Naive B cell (primary cell): ENCODE results near the gene SLC3A2. TPM values are rescaled to one million over a fixed set of nuclear protein-coding genes. Genes with fewer than 3 reads are reported as not detected.
"Not testable (repeated sequence)": the region's sequence is repeated elsewhere in the genome, so short reads cannot be mapped to it uniquely, and the experiment has no call there.

Experiments
- ATAC-seq, 2 donors: fragments of 150-1000 bp; cut with Tn5 transposase; 2 replicates each; pipeline ENCODE4 v1.10.0; 2021; ENCODE audit warnings: low read depth in 2 of 2, mild to moderate bottlenecking in 2 of 2, moderate library complexity in 2 of 2
- DNase-seq: peaks from one replicate; pipeline ENCODE4 v3.0.0; 2022
- H3K27ac Mint-ChIP-seq, 6 donors: one replicate each; pipeline ENCODE4 v1.8.0; 2020 to 2022; ENCODE audit warnings: mild to moderate bottlenecking in 6 of 6, mixed read lengths in 6 of 6, moderate library complexity in 5 of 6, inconsistent platforms in 2 of 6
- H3K27me3 Mint-ChIP-seq, 3 donors: one replicate each; pipeline ENCODE4 v1.8.0; 2021 to 2022; ENCODE audit warnings: mixed read lengths in 3 of 3, mild to moderate bottlenecking in 1 of 3
- H3K36me3 Mint-ChIP-seq, 2 donors: one replicate each; pipeline ENCODE4 v1.8.0; 2020 to 2022; ENCODE audit warnings: mixed read lengths in 2 of 2, inconsistent platforms in 1 of 2, mild to moderate bottlenecking in 1 of 2
- H3K4me1 Mint-ChIP-seq, 3 donors: one replicate each; pipeline ENCODE4 v1.8.0; 2020 to 2022; ENCODE audit warnings: mixed read lengths in 3 of 3, inconsistent platforms in 1 of 3, mild to moderate bottlenecking in 1 of 3, moderate library complexity in 1 of 3
- H3K4me3 Mint-ChIP-seq, 8 donors: one replicate each; pipeline ENCODE4 v1.8.0; 2020 to 2022; ENCODE audit warnings: mild to moderate bottlenecking in 8 of 8, mixed read lengths in 8 of 8, moderate library complexity in 8 of 8, inconsistent platforms in 2 of 8
- H3K9me3 Mint-ChIP-seq, 7 donors: one replicate each; pipeline ENCODE4 v1.8.0; 2020 to 2022; ENCODE audit warnings: mixed read lengths in 7 of 7, mild to moderate bottlenecking in 5 of 7, inconsistent platforms in 2 of 7, moderate library complexity in 1 of 7
- polyA plus RNA-seq, 6 donors: library from polyadenylated mRNA; unstranded; fragments of 300-500 nt; fragmentation: Illumina TruSeq; gene quantifications; one replicate each; pipeline ENCODE4 v1.2.3, GENCODE V29; 2021; ENCODE audit warnings: low read depth in 6 of 6

SLC3A2 gene
- polyA plus RNA-seq, 6 donors from 2014 or later, result 63.1 to 135 (median 81.1) TPM

DNA sequence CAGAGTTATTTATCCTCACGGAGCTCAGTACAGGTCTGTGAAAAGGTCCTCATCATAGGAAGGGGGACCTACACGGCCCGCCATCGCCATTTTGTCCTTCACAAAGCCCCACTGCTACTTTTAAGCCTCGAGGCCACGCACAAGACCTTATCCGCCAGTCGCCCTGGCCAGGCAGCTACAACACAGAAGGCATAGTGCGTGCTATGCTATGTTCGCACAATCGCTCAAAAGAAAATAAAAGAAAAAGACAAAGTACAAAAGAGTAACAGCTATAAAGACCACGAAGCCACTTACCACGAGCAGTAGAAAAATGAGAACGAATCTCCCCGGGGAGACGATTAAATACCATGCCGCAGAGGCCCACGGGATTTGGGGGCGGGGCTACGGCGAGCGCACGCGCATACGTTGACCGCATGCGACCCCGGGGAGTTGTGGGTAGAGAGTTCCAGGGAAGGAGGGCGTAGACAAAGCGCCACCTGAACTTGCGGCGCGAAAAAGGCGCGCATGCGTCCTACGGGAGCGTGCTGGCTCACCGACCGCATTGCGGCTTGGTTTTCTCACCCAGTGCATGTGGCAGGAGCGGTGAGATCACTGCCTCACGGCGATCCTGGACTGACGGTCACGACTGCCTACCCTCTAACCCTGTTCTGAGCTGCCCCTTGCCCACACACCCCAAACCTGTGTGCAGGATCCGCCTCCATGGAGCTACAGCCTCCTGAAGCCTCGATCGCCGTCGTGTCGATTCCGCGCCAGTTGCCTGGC, 24.9 kb upstream of the SLC3A2 start:
- Mint-ChIP-seq H3K27me3 (no peaks in the 10 kb centered on the region), H3K4me3 (peak overlapping the region; percentile 89 to 100 (median 97)), H3K4me1 (peaks cover 34 to 59% (median 53%) of the 10 kb centered on the region in 3 donors), H3K9me3 (no peaks in the 10 kb centered on the region), H3K36me3 (peaks cover 9 to 13% of the 10 kb centered on the region in 2 donors), H3K27ac (peak overlapping the region; percentile 91 to 99 (median 97))
- DNase-seq (peak; percentile 99), ATAC-seq (peak; percentile 91 to 94)

DNA sequence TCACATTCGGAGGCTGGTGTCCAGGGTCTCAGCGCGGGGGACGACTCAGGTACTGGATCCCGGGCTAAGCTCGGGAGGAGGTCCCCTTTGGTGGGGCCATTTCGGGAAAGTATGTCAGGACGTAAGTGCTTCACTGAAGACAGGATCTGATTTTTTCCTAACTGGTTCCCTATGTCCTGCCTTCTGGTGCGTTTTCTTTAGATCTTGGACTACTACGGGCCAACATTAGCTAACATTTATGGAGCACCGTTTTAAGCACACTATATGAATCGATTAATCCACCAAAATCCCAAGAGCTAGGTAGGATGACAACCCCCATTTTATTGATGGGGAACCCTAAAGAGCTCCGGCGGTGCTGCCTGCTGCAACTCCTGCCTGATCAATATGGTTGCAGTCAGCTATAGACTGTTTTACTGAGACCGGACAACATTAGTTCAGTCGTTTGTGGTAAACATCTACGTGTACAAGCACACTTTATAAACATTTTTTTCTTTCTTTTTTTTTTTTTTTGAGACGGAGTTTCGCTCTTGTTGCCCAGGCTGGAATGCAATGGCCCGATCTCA, 24.3 kb upstream of the SLC3A2 start:
- Mint-ChIP-seq H3K27me3 (no peaks in the 10 kb centered on the region), H3K36me3 (peaks cover 9 to 13% of the 10 kb centered on the region in 2 donors), H3K27ac (peak overlapping the region; percentile 91 to 99 (median 97)), H3K4me3 (peak overlapping the region; percentile 89 to 100 (median 97)), H3K9me3 (no peaks in the 10 kb centered on the region), H3K4me1 (peaks cover 34 to 54% (median 53%) of the 10 kb centered on the region in 3 donors)
- ATAC-seq, result no peak
- no peak for DNase-seq

DNA sequence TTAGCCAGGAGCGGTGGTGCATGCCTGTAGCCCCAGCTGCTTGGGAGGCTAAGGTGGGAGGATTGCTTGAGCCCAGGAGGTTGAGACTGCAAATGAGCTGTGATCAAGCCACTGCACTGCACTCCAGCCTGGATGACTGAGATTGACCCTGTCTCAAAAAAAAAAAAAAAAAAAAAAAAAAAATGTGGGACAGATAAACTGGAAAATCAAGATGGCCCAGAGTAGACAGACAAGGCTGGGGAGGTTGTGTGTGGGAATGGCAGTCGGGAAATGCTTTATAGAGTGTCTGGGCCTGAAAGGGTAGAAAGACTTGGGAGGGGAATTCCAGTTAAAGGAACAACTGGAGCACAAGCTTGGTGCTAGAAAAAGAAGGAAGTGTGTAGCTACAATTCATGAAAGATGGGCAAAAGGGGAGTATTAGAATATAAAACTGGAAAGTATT, 23.1 kb upstream of the SLC3A2 start:
- Mint-ChIP-seq H3K27me3 (no peaks in the 10 kb centered on the region), H3K27ac (peak overlapping the region in 3 of 6 donors; percentile 8 to 66 (median 33)), H3K4me3 (peak overlapping the region in 4 of 8 donors; percentile 7 to 92 (median 81)), H3K36me3 (peaks cover 0 to 6% of the 10 kb centered on the region in 2 donors), H3K9me3 (no peaks in the 10 kb centered on the region), H3K4me1 (peaks cover 30 to 50% (median 44%) of the 10 kb centered on the region in 3 donors)
- no peak for ATAC-seq
- no peak for DNase-seq

DNA sequence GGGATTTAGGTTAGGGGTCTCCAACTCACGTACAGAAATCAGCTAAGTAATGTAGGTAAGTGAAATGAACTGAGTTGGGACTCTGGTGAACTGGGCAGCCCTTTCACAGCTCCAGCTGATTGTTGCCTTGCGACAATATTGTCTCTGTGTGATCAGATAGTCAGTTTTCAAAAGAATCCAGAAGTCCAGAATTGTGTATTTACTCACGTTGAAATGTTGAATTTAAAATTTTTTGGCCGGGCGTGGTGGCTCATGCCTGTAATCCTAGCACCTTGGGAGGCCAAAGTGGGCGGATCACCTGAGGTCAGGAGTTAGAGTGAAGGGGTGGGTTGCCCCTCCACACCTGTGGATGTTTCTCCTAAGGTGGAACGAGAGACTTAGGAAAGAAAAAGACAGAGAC, 22.5 kb upstream of the SLC3A2 start:
- no peaks in the 10 kb centered on the region for H3K9me3 Mint-ChIP-seq
- no peak for DNase-seq
- ATAC-seq, result no peak
- H3K36me3 Mint-ChIP-seq, result peaks cover 0 to 6% of the 10 kb centered on the region in 2 donors
- peak overlapping the region in 5 of 8 donors; percentile 10 to 56 (median 32) for H3K4me3 Mint-ChIP-seq
- no peaks in the 10 kb centered on the region for H3K27me3 Mint-ChIP-seq
- H3K4me1 Mint-ChIP-seq, result peaks cover 29 to 50% (median 39%) of the 10 kb centered on the region in 3 donors
- H3K27ac Mint-ChIP-seq, result peak overlapping the region in 1 of 6 donors; percentile 38

DNA sequence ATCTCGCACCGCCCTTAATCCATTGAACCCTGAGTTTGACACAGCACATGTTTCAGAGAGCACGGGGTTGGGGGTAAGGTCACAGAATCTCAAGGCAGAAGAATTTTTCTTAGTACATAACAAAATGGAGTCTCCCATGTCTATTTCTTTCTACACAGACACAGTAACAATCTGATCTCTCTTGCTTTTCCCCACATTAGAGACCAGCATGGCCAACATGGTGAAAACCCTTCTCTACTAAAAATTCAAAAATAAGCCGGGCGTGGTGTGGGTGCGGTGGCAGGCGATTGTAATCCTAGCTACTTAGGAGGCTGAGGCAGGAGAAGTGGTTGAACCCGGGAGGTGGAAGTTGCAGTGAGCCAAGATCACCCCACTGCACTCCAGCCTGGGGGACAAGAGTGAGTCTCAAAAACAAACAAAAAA, 21.4 kb upstream of the SLC3A2 start:
- Mint-ChIP-seq H3K4me1 (peaks cover 18 to 41% (median 30%) of the 10 kb centered on the region in 3 donors), H3K4me3 (peak overlapping the region in 1 of 8 donors; percentile 22)
- ATAC-seq, H3K36me3 Mint-ChIP-seq, DNase-seq, H3K9me3 Mint-ChIP-seq, H3K27ac Mint-ChIP-seq, H3K27me3 Mint-ChIP-seq: not testable (repeated sequence)

DNA sequence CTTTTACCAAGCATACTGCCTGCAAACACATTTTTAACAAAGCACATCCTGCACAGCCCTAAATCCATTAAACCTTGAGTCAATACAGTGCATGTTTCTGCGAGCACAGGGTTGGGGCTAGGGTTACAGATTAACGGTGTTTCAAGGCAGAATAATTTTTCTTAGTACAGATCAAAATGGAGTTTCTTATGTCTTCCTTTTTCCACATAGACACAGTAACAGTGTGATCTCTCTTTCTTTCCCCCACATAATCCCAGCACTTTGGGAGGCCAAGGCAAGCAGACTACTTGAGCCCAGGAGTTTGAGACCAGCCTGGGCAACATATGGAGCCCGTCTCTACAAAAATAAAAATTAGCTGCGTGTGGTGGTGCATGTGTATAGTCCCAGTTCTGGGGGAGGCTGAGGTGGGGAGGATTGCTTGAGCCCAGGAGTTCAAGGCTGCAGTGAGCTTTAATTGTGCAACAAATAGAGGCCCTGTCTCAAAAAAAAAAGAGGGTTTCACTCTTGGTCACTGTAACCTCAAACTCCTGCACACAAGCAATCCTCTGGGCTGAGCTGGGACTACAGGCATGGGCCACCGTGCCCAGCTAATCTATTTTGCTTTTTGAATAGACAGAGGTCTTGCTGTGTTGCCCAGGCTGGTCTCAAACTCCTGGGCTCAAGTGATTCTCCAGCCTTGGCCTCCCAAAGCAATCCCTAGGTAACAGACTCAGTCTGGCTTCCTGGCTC, 19.7 kb upstream of the SLC3A2 start:
- Mint-ChIP-seq H3K36me3 (no peaks in the 10 kb centered on the region), H3K27me3 (no peaks in the 10 kb centered on the region), H3K4me1 (peaks cover 7 to 26% (median 16%) of the 10 kb centered on the region in 3 donors), H3K9me3 (no peaks in the 10 kb centered on the region), H3K4me3 (peak overlapping the region in 1 of 8 donors; percentile 57), H3K27ac (no peak overlapping the region)
- ATAC-seq (no peak), DNase-seq (no peak)

DNA sequence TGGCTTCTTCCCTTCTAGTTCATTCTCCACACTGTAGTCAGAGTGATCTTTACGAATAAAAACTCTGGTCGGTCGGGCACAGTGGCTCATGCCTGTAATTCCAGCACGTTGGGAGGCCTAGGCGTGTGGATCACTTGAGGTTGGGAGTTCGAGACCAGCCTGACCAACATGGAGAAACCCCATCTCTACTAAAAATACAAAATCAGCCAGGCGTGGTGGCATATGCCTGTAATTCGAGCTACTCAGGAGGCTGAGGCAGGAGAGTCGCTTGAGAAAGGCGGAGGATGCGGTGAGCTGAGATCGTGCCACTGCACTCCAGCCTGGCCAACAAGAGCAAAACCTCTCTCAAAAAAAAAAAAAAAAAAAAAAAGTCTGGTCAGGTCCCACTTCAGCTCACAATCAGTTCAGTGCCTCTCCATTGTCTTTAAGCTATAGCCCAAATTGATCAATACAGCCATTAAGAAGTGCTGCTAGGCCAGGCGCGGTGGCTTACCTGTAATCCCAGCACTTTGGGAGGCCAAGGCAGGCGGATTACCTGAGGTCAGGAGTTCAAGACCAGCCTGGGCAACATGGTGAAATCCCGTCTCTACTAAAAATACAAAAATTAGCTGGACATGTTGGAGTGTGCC, 19.0 kb upstream of the SLC3A2 start:
- Mint-ChIP-seq H3K27ac (peak overlapping the region in 2 of 6 donors; percentile 69 to 77), H3K4me1 (peaks cover 5 to 19% (median 11%) of the 10 kb centered on the region in 3 donors), H3K4me3 (peak overlapping the region in 1 of 8 donors; percentile 57)
- not testable (repeated sequence) for ATAC-seq, H3K27me3 Mint-ChIP-seq, H3K9me3 Mint-ChIP-seq, H3K36me3 Mint-ChIP-seq, DNase-seq

DNA sequence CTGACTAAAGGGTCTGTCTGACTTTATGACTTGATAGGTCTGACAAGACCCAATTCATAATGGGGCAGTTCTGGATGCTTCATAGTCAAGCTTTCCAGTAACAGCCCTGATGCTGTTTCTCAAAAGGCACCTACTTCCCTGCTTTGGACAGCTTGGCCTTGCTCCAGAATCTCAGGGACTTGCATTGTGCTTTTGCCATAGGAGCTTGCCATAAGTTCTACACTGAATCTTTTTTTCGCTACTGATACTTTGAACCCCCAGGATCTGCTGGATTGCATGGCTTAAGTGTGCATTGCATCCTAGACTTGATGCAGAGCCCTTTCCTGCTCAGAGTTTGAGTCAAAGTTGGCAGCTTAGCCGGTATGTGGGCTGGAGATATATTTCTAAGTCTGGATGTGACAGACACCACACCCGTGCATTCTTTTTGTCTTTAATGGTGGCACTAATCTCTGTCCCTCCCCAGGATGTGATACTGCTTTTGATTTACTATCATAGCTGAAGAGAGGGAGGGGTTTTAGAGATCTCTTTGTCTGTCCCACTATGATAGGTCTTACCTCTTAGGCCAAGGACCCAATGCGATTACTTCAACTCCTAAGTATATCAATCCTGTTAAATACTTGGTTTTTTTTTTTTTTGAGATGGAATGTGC, 16.9 kb upstream of the SLC3A2 start:
- Mint-ChIP-seq H3K36me3 (no peaks in the 10 kb centered on the region), H3K27ac (peak overlapping the region in 1 of 6 donors; percentile 64), H3K9me3 (no peaks in the 10 kb centered on the region), H3K27me3 (no peaks in the 10 kb centered on the region), H3K4me1 (peaks cover 0 to 8% (median 5%) of the 10 kb centered on the region in 3 donors), H3K4me3 (no peak overlapping the region)
- ATAC-seq (no peak), DNase-seq (no peak)

DNA sequence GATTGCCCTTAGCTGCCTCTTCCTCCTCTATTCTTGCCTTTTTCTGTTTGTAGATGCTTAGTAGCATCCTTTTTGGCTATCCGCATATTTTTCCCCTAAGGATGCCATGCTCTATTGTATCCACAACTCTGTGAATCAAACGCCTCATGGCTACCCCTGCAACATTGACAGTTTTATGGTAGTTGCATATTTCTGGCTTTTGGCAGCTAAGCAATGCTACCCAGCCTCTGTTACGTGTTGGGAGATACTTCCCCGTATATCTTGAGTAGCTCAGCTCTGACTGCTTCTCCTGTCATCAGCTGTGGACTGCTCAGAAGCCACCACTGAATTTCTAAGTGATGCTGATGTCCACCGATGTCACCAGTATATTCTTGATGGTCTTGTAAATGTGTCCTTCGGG, 15.1 kb upstream of the SLC3A2 start:
- no peaks in the 10 kb centered on the region for H3K27me3 Mint-ChIP-seq
- no peak overlapping the region for H3K27ac Mint-ChIP-seq
- no peaks in the 10 kb centered on the region for H3K36me3 Mint-ChIP-seq
- H3K4me1 Mint-ChIP-seq, result peaks cover 0 to 8% (median 5%) of the 10 kb centered on the region in 3 donors
- DNase-seq, result no peak
- H3K9me3 Mint-ChIP-seq, result no peaks in the 10 kb centered on the region
- H3K4me3 Mint-ChIP-seq, result no peak overlapping the region
- ATAC-seq, result no peak

DNA sequence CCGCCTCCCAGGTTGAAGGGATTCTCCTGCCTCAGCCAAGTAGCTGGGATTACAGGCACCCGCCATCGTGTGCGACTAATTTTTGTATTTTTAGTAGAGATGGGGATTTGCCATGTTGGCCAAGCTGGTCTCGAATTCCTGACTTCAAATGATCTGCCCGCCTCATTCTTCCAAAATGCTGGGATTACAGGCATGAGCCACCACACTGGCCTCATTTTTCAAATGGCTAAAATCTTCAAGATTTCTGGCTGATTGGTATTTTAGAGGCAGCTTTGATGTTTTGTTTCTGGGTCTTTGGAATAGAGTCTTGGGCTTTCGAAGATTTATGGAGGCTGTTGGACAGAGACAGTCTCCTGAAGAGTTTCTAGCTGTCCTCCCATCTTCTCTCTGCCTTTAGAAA, 5.8 kb upstream of the SLC3A2 start:
- no peak for DNase-seq
- Mint-ChIP-seq H3K27ac (no peak overlapping the region), H3K27me3 (no peaks in the 10 kb centered on the region), H3K4me1 (peaks cover 4 to 9% (median 6%) of the 10 kb centered on the region in 3 donors), H3K4me3 (peak overlapping the region in 1 of 8 donors; percentile 25), H3K36me3 (no peaks in the 10 kb centered on the region), H3K9me3 (no peaks in the 10 kb centered on the region)
- no peak for ATAC-seq

DNA sequence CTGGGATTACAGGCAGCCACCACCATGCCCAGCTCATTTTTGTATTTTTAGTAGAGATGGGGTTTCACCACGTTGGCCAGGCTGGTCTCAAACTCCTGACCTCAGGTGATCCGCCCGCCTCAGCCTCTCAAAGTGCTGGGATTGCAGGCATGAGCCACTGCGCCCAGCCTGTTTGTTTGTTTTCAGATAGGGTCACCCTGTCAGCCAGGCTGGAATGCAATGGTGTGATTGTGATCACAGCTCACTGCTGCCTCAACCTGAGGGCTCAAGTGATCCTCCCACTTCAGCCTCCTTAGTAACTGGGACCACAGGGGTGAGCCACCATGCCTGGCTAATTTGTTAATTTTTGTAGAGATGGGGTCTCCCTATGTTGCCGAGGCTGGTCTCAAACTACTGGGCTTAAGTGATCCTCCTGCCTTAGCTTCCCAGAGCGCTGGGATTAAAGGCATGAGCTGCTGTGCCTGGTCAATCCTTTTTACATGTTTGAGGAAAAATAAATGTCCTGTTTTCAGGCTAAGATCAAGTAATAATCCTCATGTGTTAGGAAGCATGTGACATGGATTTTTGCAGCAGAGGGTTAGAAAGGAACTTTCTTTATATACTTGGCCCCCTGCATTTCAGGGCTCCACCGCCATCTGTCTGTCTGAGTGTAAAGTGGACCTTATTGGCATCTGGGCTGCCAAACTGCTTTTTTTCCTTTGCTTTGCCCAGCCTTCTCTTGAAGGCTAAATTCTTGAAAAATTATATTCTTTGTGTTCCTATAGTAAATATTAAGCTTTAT, 4.8 kb upstream of the SLC3A2 start:
- Mint-ChIP-seq H3K27me3 (no peaks in the 10 kb centered on the region), H3K36me3 (peaks cover 0 to 5% of the 10 kb centered on the region in 2 donors), H3K27ac (no peak overlapping the region), H3K4me1 (peaks cover 12 to 19% (median 16%) of the 10 kb centered on the region in 3 donors), H3K9me3 (no peaks in the 10 kb centered on the region), H3K4me3 (peak overlapping the region in 1 of 8 donors; percentile 29)
- no peak for DNase-seq
- ATAC-seq, result no peak

DNA sequence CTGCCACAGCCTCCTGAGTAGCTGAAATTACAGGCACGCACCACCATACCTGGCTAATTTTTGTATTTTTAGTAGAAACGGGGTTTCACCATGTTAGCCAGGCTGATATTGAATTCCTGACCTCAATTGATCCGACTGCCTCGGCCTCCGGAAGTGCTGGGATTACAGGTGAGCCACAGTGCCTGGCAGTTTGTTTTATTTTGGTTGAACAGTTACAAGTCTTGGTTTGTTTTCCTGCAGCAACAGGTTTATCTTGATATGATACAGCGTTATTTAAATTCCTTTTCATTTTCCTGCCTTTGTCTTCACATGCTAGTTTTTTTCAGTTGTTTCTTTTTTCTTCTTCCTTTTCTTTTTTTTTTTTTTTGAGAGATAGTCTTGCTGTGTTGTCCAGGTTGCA, 4.0 kb upstream of the SLC3A2 start:
- Mint-ChIP-seq H3K4me3 (no peak overlapping the region), H3K27ac (no peak overlapping the region), H3K9me3 (no peaks in the 10 kb centered on the region), H3K27me3 (no peaks in the 10 kb centered on the region), H3K36me3 (peaks cover 0 to 6% of the 10 kb centered on the region in 2 donors), H3K4me1 (peaks cover 13 to 23% (median 19%) of the 10 kb centered on the region in 3 donors)
- DNase-seq, result no peak
- ATAC-seq, result no peak
